HG02973 (cell line): ENCODE results near the gene SFT2D1.

Experiments used
- ATAC-seq: cut with Tn5 transposase; IDR thresholded peaks from one replicate; pipeline ENCODE4 v1.9.1; 2021; ENCODE audit warnings: moderate library complexity; ENCODE audit not compliant: unreplicated experiment

Gene SFT2D1

GRCh38 chr6:166308769-166309589 lies 33.4 kb downstream of the SFT2D1 start:
- ATAC-seq: no peak

GRCh38 chr6:166308033-166308768 lies 34.1 kb downstream of the SFT2D1 start, which contains the start of gene PRR18:
Gene PRR18 (minus strand): TSS chr6:166308392. CDS start chr6:166308142, 250 bp downstream.
- ATAC-seq: peak; percentile 40

- ATAC-seq: peak; percentile 32
Observed at GRCh38 chr6:166307082-166308032, 35.0 kb downstream of the SFT2D1 start.

GRCh38 chr6:166306378-166307081 lies 35.8 kb downstream of the SFT2D1 start:
- no peak for ATAC-seq

DNA sequence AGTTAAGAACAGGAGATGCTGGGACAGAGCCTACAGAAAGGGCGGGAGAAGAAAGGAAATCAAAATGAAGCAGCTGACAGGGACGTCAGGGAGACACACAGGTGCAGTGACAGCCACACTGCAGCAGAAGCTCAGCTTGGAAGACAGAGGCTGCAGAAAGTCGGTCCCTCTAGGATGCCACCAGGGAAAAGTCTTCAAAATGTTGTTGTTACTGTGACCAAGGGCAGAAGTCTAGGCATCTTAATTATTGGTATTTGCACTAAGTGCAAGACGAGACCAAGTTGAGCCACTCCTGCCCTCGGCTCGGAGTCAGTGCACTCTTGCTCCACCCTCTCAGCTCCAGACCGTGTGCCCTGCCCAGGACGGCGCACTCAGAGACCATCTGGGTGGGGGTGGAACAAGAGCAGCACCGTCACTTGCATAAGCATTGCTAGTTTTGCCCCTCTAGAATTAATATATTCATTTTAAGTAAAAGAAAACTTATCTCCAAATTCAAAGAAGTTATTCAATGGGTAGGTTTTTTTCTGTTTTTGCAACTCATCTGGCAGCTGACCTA lies 36.7 kb downstream of the SFT2D1 start:
- ATAC-seq: no peak

GRCh38 chr6:166304106-166304505 lies 38.2 kb downstream of the SFT2D1 start:
- ATAC-seq: no peak

DNA sequence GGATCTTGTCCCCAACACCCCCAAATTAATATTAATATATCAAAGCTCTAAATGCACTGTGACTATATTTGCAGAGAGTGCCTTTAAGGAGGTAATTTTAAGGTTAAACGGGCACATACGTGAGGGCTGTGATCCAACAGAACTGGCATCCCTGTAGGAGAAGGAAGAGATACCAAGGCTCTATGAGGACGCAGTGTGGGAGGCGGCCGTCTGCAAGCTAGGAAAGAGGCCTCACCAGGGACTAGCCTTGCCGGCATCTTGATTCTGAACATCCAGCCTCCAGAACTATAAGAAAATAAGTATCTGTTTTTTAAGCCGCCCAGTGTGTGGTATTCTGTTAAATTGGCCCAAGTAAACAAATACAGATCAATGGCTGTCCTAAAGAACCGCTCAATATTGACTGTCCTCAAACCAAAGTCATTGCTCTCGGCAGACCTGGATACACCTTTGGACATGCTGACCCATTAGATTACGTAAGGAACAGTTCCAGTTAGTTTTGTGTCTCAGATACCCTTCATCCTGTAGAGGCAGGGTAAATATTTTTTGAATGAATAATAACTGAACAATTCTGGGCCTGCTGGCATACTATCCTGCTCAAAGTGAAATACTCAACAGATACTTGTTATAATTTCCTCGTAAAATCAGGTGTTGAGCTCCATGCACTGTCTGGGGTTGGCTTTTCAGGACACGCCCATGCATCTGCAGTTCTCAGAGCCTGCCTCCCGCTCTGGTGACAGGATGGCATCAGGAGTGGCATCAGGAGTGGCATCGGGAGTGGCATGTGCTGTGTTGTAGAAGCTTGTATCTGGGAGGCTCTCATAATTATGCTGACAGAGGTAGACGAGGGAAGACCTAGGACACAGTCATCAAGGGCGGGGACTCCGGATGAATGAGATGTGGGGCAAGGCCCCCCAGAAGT lies 40.5 kb downstream of the SFT2D1 start:
- ATAC-seq: no peak

GRCh38 chr6:166300357-166300987 lies 41.9 kb downstream of the SFT2D1 start:
- no peak for ATAC-seq

DNA sequence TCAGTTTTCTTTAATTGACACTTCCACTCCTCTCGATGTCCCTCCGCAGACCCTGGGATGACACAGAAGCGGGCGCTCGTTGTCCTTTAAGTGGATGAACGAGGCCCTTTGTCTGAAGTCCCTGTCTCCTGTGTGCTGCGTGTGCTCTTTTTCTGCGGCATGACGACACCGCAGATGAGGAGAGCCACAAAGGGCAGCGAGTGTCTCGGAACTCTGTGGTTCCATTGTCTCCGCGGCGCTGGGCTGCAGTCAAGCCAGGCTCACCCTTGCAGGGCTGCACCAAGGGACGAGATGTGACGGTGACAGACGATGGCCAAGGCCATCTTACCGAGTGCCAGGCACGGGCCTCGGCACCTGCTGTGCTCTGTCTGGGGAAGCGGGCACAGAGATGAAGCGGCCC lies 44.7 kb downstream of the SFT2D1 start:
- ATAC-seq: no peak

- ATAC-seq: no peak
Observed at GRCh38 chr6:166296035-166296883, 46.1 kb downstream of the SFT2D1 start.

- ATAC-seq: no peak
Observed at GRCh38 chr6:166293731-166294584, 48.4 kb downstream of the SFT2D1 start.

DNA sequence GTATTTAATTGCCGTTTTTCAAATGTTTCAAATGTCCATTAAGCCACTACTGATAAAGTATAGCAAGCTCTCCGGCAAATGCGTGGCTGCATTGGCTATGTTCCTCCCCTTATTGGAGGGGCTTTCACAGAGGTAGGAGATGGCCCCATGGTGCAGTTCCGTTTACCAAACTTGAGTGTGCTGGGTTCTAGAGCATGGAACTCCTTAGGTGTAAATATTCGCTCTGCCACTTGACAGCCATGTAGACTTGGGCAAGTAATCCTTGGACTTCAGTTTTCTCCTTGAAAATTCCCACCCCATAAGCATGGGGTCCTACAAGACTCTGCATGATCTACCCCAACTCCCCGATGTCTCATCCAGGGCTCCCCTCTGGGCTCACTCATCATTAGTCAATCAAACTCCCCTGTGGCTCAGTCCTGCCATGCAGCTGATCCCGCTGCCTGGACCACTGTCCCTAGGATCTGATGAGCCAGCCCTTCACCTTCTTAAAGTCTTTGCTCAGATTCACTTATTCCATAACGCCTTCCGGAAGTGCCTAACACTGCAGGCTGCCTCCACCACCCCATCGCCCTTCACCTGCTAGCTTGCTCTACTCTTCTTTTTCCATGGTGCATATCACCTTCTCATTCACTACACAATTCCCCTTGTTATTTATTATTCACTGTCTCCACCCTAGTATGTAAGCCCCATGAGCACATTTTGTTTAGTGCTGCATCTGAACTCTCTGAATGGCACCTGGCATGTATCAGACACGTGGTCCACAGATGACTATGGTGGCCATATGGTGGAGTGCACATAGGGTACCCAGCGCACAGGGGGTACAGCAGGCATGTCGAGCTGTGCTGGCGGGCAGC lies 52.9 kb downstream of the SFT2D1 start:
- ATAC-seq: no peak

GRCh38 chr6:166286839-166287271 lies 55.5 kb downstream of the SFT2D1 start:
- ATAC-seq: peak; percentile 97

- no peak for ATAC-seq
Observed at GRCh38 chr6:166285233-166285632, 57.1 kb downstream of the SFT2D1 start.

DNA sequence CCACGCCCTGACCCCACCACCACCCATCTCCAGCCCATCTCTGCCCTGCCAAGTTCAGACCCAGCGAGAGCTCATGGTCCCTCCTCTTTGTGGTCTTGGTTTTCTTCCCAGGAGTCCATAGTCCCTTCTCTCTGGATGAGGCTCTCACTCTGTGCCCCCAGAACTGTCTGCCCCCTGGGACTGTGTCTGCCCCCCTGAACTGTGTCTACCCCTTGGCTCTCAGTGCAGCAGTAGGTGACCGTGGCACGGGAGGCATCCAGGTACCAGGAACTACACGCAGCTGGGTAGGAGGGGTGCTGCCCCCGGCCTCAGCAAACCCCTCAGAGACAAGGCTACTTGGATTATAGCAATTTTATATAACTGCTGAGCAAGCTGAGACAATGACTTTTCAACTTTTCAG lies 57.7 kb downstream of the SFT2D1 start:
- no peak for ATAC-seq
